ENCODE data around the gene ERCC8. TPM values are rescaled to one million over a fixed set of nuclear protein-coding genes. Genes with fewer than 3 reads are reported as not detected.
A peak's percentile ranks its signal among the peaks of the same experiment; 100 is the strongest.

The ERCC8 gene
- total RNA-seq, 1 experiment from 2014 or later, result 25.6 TPM

- Histone ChIP-seq H3K36me3 (ENCODE audit: insufficient read depth, low read length, poor library complexity, severe bottlenecking) (no peaks in the 10 kb centered on the region), H3K4me3 (ENCODE audit: low read depth, low read length, poor library complexity, severe bottlenecking) (no peak overlapping the region), H3K27me3 (replicated peaks; ENCODE audit: insufficient read depth, low read depth, low read length, poor library complexity) (peaks cover 63% of the 10 kb centered on the region), H3K4me1 (ENCODE audit: insufficient read depth, low read length, poor library complexity, severe bottlenecking) (no peaks in the 10 kb centered on the region), H3K9me3 (ENCODE audit: low read depth, low read length, poor library complexity, severe bottlenecking) (no peaks in the 10 kb centered on the region), H3K27ac (ENCODE audit: low read depth, low read length, poor library complexity, severe bottlenecking) (no peak overlapping the region)
- BruUV-seq (replicated peaks), result no TSS peak
- ChIA-PET POLR2A (ENCODE audit: low non-redundant PET) (no interaction called here), CTCF (no interaction called here)
- intact Hi-C loops (cut with micrococcal nuclease; ENCODE audit: unreplicated experiment), result no loop called here
- TF ChIP-seq CTCF (conservative IDR thresholded peaks at IDR 0.05; ENCODE audit: low read depth, low read length) (no peak), EZH2 (IDR thresholded peaks at IDR 0.05; ENCODE audit: borderline replicate concordance, low read depth, low read length, poor library complexity, severe bottlenecking) (no peak)
- DNase-seq (ENCODE audit: low spot score), result no peak
Measured at GRCh38 chr5:60846298-60846697, 98.6 kb downstream of the ERCC8 start.

GRCh38 chr5:60843936-60844905 lies 100.6 kb downstream of the ERCC8 start, which contains the start of gene ELOVL7:
Gene ELOVL7 (minus strand): TSS chr5:60844269. CDS start chr5:60787397, 56,872 bp downstream.
- TF ChIP-seq EZH2 (IDR thresholded peaks at IDR 0.05; ENCODE audit: borderline replicate concordance, low read depth, low read length, poor library complexity, severe bottlenecking) (no peak), CTCF (conservative IDR thresholded peaks at IDR 0.05; ENCODE audit: low read depth, low read length) (peak; percentile 30; the same call in 1 of the 2 replicates)
- Histone ChIP-seq H3K4me3 (ENCODE audit: low read depth, low read length, poor library complexity, severe bottlenecking) (peak within 1 kb of the TSS; percentile 54), H3K4me1 (ENCODE audit: insufficient read depth, low read length, poor library complexity, severe bottlenecking) (no peaks in the 10 kb centered on the region), H3K9me3 (ENCODE audit: low read depth, low read length, poor library complexity, severe bottlenecking) (no peaks in the 10 kb centered on the region), H3K27ac (ENCODE audit: low read depth, low read length, poor library complexity, severe bottlenecking) (no peak within 1 kb of the TSS), H3K27me3 (replicated peaks; ENCODE audit: insufficient read depth, low read depth, low read length, poor library complexity) (peaks cover 81% of the 10 kb centered on the region), H3K36me3 (ENCODE audit: insufficient read depth, low read length, poor library complexity, severe bottlenecking) (no peaks in the 10 kb centered on the region)
- intact Hi-C loops (cut with micrococcal nuclease; ENCODE audit: unreplicated experiment), result no loop called here
- ChIA-PET POLR2A (ENCODE audit: low non-redundant PET) (no interaction called here), CTCF (interaction anchor here (0.7 kb wide), 1 partner anchor 145 kb away, joined by 3 read pairs; no protein-coding TSS in a partner anchor)
- peak; percentile 45 for DNase-seq (ENCODE audit: low spot score)
- no TSS peak for BruUV-seq (replicated peaks)

GRCh38 chr5:60843386-60843935 lies 101.4 kb downstream of the ERCC8 start:
- Histone ChIP-seq H3K9me3 (ENCODE audit: low read depth, low read length, poor library complexity, severe bottlenecking) (no peaks in the 10 kb centered on the region), H3K36me3 (ENCODE audit: insufficient read depth, low read length, poor library complexity, severe bottlenecking) (no peaks in the 10 kb centered on the region), H3K27me3 (replicated peaks; ENCODE audit: insufficient read depth, low read depth, low read length, poor library complexity) (peaks cover 84% of the 10 kb centered on the region), H3K27ac (ENCODE audit: low read depth, low read length, poor library complexity, severe bottlenecking) (no peak overlapping the region), H3K4me3 (ENCODE audit: low read depth, low read length, poor library complexity, severe bottlenecking) (peak overlapping the region; percentile 54), H3K4me1 (ENCODE audit: insufficient read depth, low read length, poor library complexity, severe bottlenecking) (no peaks in the 10 kb centered on the region)
- TF ChIP-seq CTCF (conservative IDR thresholded peaks at IDR 0.05; ENCODE audit: low read depth, low read length) (no peak), EZH2 (IDR thresholded peaks at IDR 0.05; ENCODE audit: borderline replicate concordance, low read depth, low read length, poor library complexity, severe bottlenecking) (peak; percentile 69)
- DNase-seq (ENCODE audit: low spot score), result no peak
- intact Hi-C loops (cut with micrococcal nuclease; ENCODE audit: unreplicated experiment), result no loop called here
- ChIA-PET CTCF (interaction anchor here (0.7 kb wide), 1 partner anchor 145 kb away, joined by 3 read pairs; no protein-coding TSS in a partner anchor), POLR2A (ENCODE audit: low non-redundant PET) (no interaction called here)
- BruUV-seq (replicated peaks), result no TSS peak
